ENCODE data around the gene CCNF.

GRCh38 chr16:2452650-2453049, 23.4 kb downstream of the CCNF start:
- TF ChIP-seq CTCF (IDR thresholded peaks at IDR 0.05; ENCODE audit: low read length) (no peak), EZH2 (IDR thresholded peaks at IDR 0.05; ENCODE audit: borderline replicate concordance, low read length) (no peak)
